ENCODE measurements around the gene FTO.
A peak's percentile ranks its signal among the peaks of the same experiment; 100 is the strongest.

FTO gene

DNA sequence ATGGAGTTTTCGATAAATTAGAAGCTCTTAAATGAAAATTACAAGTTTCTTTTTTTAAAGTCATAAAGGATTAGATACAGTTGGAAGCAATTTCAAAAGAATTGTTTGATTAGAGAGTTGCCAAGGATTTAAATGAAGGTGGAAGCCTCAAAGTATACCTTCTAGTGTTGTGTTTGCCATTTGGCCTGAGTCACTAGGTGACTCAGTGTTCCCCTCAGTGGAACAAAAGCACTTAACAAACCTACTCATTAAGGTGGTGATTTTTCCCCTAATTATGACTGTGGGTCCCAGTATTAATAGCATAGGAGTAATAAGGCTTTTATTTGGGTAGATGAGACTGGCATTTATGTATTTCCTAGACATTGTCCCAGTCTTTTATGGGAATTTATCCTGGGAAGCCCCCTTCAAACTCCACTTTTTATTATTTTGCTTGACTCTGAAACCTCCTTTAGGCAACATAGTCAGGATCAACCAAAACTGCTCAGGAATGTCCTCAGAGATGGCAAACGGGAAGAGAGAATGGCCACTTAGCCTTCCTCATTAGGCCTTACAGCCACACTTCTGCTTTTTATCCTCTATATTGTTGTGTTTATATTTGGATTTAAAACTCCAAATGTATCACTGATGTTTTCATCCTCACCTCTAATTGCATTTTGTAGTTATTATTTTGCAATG lies 161.0 kb downstream of the FTO start:
- DNase-seq (ENCODE audit: low read depth): no peak
- no peak overlapping the region for H3K4me3 ChIP-seq (ENCODE audit: control insufficient read depth, low read depth, low read length)
- TF ChIP-seq, protein P1, sequence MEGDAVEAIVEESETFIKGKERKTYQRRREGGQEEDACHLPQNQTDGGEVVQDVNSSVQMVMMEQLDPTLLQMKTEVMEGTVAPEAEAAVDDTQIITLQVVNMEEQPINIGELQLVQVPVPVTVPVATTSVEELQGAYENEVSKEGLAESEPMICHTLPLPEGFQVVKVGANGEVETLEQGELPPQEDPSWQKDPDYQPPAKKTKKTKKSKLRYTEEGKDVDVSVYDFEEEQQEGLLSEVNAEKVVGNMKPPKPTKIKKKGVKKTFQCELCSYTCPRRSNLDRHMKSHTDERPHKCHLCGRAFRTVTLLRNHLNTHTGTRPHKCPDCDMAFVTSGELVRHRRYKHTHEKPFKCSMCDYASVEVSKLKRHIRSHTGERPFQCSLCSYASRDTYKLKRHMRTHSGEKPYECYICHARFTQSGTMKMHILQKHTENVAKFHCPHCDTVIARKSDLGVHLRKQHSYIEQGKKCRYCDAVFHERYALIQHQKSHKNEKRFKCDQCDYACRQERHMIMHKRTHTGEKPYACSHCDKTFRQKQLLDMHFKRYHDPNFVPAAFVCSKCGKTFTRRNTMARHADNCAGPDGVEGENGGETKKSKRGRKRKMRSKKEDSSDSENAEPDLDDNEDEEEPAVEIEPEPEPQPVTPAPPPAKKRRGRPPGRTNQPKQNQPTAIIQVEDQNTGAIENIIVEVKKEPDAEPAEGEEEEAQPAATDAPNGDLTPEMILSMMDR (IDR thresholded peaks at IDR 0.05; ENCODE audit: control insufficient read depth, insufficient read depth, low read depth, low read length, missing control alignments): no peak

DNA sequence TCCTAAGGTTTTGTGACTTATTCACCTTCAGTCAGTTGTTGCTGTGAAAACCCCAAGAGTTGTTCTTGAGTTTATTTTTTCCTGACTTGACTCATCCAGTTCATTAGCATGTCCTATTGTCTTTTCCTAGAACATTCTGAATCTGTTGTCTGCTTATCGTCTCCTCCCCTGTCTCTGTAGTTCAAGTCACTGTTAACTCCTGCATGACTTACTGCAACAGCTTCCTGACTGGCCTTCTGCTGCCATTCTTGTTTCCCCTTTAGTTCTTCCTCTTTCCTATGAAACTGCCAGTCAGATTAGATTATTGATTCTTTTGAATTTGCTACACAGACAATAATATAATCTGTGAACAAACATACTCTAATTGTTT lies 161.5 kb downstream of the FTO start:
- H3K4me3 ChIP-seq (ENCODE audit: control insufficient read depth, low read depth, low read length): no peak overlapping the region
- TF ChIP-seq, protein P1 (IDR thresholded peaks at IDR 0.05; ENCODE audit: control insufficient read depth, insufficient read depth, low read depth, low read length, missing control alignments): no peak
- no peak for DNase-seq (ENCODE audit: low read depth)

DNA sequence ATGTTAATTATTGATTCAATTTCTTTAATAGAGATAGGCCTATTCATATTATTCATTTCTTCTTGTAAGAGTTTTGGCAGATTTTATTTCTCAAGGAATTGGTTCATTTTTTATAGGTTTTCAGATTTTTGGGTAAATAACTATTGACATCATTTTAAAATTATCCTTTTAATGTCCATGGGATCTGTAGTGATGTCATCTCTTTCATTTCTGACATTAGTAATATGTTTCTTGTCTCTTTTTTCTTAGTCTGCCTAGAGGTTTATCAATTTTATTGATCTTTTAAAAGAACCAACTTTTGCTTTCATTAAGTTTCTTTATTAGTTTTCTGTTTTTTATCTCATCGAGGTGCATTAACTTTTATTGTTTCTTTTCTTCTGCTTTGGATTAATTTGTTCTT lies 162.6 kb downstream of the FTO start:
- no peak overlapping the region for H3K4me3 ChIP-seq (ENCODE audit: control insufficient read depth, low read depth, low read length)
- DNase-seq (ENCODE audit: low read depth): no peak
- TF ChIP-seq, protein P1 (IDR thresholded peaks at IDR 0.05; ENCODE audit: control insufficient read depth, insufficient read depth, low read depth, low read length, missing control alignments): no peak

DNA sequence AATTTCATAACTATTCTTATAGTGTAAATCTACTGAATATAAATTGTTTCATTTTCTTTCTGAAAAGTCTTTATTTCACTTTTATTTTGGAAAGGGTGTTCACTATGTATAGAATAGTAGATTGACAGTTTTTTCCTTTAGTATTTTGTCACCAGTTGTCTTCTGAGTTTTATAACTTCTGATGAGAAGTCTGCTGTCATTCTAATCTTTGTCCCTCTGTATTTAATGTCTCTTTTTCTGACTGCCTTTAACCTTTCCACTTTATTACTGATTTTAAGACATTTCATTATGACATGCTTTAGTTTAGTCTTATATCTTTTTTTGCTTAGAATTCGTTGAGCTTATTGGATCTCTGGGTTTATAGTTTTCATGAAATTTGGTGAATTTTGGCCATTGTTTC lies 166.9 kb downstream of the FTO start:
- no peak for DNase-seq (ENCODE audit: low read depth)
- TF ChIP-seq, protein P1 (IDR thresholded peaks at IDR 0.05; ENCODE audit: control insufficient read depth, insufficient read depth, low read depth, low read length, missing control alignments): no peak

DNA sequence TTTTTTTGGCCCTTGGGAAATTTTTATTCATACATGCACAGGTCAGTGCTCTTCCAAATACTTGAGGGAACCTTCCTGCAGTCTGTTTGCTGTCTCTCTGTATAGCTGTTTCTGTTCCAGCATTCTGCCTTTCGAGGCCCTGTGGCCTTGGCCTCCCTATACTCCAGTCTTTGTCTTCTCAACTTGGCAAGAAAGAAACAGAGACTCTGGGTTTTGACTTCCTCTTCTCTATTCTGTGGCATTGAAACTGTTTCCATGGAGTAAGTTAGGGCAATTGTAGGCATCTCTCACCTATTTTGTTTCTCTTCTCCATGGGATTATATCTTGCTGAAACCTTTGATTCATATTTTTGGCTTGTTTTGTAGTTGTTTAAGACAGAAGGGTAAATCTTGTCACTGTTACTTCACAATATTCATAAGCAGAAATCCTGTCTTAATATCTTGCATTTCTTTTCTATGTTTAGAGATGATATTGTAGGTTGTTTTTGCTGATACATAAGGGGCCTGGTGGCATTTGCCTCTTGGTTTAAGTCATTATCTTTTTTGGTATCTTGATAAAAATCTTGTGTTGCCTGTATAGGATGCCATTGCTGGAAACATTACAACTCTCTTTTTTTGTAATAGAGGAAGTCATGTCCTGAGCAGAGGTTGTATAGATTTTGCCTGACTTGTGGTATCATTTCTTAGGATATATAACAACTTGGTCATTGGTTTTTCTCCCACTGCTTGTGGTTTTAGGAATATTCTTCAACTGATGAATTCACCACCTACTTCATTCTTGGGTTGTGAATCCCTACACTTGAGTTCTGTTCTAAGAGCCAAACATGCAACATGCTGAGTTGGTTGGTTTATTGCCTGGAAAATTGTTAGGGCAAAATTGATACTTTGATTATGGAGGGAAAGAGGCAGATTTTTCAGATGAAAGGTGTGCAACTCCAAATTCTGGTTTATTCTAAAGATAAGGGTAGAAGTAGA lies 168.6 kb downstream of the FTO start:
- peak; percentile 68 for DNase-seq (ENCODE audit: low read depth)

More for the DNA sequence above, 166.9 kb downstream of the FTO start:
- no peak overlapping the region for H3K4me3 ChIP-seq (ENCODE audit: control insufficient read depth, low read depth, low read length)

DNA sequence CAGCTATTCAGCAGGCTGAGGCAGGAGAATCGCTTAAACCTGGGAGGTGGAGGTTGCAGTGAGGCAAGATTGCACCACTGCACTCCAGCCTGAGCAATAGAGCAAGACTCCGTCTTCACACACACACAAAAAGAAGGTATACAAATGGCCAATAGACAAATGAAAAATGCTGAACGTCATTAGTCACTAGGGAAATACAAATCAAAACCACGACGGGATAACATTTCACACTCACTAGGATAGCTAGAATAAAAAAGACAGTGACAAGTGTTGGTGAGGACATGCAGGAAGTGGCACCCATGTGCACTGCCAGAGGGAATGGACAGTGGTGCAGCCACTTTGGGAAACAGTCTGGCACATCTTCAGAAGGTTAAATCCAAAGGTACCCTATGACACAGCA lies 172.9 kb downstream of the FTO start:
- TF ChIP-seq, protein P1 (IDR thresholded peaks at IDR 0.05; ENCODE audit: control insufficient read depth, insufficient read depth, low read depth, low read length, missing control alignments): no peak
- no peak for DNase-seq (ENCODE audit: low read depth)
- H3K4me3 ChIP-seq (ENCODE audit: control insufficient read depth, low read depth, low read length): no peak overlapping the region

More for the DNA sequence above, 168.6 kb downstream of the FTO start:
- H3K4me3 ChIP-seq (ENCODE audit: control insufficient read depth, low read depth, low read length): no peak overlapping the region
- TF ChIP-seq, protein P1 (IDR thresholded peaks at IDR 0.05; ENCODE audit: control insufficient read depth, insufficient read depth, low read depth, low read length, missing control alignments): no peak

Measured in AG09309 (cell line).